ENCODE data around the gene E2F8.

DNA sequence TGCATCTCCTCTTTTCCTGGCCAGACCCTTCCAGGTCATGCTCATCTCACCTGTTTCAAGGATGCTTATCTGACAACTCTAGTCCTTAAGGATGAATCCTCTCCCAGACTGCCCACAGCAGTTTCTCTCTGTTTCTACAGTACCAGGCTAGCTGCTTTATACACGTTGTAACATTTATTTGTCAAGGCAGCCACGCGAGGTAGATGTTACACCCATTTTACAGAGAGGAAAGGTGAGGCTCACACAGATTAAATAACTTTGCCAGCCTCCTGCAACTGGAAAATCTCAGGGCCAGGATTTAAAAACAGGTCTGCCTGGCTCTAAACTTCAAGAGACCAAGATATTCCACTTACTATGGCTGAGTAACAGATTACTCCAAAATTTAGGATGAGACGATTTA lies 45.7 kb upstream of the E2F8 start:
- no peak for TF ChIP-seq POLR2A (IDR thresholded peaks at IDR 0.05)
- TF ChIP-seq, protein P1, sequence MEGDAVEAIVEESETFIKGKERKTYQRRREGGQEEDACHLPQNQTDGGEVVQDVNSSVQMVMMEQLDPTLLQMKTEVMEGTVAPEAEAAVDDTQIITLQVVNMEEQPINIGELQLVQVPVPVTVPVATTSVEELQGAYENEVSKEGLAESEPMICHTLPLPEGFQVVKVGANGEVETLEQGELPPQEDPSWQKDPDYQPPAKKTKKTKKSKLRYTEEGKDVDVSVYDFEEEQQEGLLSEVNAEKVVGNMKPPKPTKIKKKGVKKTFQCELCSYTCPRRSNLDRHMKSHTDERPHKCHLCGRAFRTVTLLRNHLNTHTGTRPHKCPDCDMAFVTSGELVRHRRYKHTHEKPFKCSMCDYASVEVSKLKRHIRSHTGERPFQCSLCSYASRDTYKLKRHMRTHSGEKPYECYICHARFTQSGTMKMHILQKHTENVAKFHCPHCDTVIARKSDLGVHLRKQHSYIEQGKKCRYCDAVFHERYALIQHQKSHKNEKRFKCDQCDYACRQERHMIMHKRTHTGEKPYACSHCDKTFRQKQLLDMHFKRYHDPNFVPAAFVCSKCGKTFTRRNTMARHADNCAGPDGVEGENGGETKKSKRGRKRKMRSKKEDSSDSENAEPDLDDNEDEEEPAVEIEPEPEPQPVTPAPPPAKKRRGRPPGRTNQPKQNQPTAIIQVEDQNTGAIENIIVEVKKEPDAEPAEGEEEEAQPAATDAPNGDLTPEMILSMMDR (IDR thresholded peaks at IDR 0.05) = no peak
